ENCODE measurements around the gene LTBP4. TPM values are rescaled to one million over a fixed set of nuclear protein-coding genes. Genes with fewer than 3 reads are reported as not detected.

LTBP4 gene
- total and polyA plus RNA-seq, 8 donors: 151 to 519 (median 345) TPM

DNA sequence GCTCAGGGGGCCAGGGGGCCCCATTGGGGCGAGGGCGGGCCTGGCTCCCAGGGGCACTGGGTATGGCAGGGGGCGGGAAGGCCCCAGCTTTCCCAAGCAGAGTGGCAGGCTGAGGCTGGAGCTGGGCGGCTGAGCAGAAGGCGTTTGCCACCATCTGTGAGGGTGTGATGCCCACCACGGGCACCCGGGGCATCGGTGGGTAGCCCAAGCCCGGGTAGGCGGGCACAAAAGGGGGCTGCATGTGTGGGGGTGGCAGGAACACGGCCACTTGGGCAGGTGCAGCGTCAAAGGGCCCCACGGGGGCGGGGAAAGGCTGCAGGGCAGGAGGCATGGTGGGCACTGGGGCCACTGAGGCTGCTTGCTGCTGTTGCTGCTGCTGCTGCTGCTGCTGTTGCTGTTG, 66.4 kb downstream of the LTBP4 start:
- ATAC-seq (no peak), DNase-seq (no peak)
- intact Hi-C loops (cut with DNase I): loop anchor here in 1 of 2 donors (10.0 kb wide), 1 partner anchor 477 kb away; no protein-coding TSS in a partner anchor
- TF ChIP-seq, protein P1, sequence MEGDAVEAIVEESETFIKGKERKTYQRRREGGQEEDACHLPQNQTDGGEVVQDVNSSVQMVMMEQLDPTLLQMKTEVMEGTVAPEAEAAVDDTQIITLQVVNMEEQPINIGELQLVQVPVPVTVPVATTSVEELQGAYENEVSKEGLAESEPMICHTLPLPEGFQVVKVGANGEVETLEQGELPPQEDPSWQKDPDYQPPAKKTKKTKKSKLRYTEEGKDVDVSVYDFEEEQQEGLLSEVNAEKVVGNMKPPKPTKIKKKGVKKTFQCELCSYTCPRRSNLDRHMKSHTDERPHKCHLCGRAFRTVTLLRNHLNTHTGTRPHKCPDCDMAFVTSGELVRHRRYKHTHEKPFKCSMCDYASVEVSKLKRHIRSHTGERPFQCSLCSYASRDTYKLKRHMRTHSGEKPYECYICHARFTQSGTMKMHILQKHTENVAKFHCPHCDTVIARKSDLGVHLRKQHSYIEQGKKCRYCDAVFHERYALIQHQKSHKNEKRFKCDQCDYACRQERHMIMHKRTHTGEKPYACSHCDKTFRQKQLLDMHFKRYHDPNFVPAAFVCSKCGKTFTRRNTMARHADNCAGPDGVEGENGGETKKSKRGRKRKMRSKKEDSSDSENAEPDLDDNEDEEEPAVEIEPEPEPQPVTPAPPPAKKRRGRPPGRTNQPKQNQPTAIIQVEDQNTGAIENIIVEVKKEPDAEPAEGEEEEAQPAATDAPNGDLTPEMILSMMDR (IDR thresholded peaks at IDR 0.05): no peak
- Histone ChIP-seq H3K4me3 (no peak overlapping the region), H3K9me3 (peaks cover 0 to 5% of the 10 kb centered on the region in 2 donors), H3K27ac (no peak overlapping the region), H3K36me3 (peaks cover 0 to 57% of the 10 kb centered on the region in 2 donors), H3K4me1 (peaks cover 0 to 15% of the 10 kb centered on the region in 2 donors), H3K27me3 (no peaks in the 10 kb centered on the region)

DNA sequence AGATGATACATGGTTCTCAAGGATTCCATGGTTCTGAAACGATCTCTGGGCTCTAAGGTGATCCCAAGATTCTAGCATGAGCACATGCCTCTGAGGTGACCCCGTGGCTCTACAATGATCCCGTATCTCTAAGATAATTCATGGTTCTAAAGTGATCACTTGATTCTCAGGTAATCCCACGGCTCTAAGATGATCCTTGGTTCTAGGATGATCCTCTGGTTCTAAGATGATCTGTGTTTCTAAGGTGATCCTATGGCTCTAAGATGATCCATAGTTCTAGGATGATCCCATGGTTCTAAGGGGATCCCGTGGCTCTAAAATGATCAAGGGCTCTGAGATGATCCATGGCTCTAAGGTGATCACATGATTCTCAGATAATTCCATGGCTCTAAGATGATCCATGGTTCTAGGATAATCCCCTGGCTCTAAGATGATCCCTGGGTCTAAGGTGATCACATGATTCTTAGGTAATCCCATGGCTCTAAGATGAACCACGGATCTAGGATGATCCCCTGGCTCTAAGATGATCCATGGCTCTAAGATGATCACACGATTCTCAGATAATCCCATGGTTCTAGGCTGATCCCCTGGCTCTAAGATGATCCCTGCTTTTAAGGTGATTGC, 67.9 kb downstream of the LTBP4 start:
- Histone ChIP-seq H3K4me1 (peaks cover 0 to 1% of the 10 kb centered on the region in 2 donors), H3K27me3 (no peaks in the 10 kb centered on the region), H3K27ac (no peak overlapping the region), H3K4me3 (no peak overlapping the region), H3K9me3 (peaks cover 0 to 5% of the 10 kb centered on the region in 2 donors), H3K36me3 (peaks cover 0 to 72% of the 10 kb centered on the region in 2 donors)
- intact Hi-C loops (cut with DNase I): loop anchor here in 1 of 2 donors (10.0 kb wide), 1 partner anchor 476 kb away; no protein-coding TSS in a partner anchor
- no peak for ATAC-seq
- TF ChIP-seq, protein P1 (IDR thresholded peaks at IDR 0.05): no peak
- DNase-seq: no peak

DNA sequence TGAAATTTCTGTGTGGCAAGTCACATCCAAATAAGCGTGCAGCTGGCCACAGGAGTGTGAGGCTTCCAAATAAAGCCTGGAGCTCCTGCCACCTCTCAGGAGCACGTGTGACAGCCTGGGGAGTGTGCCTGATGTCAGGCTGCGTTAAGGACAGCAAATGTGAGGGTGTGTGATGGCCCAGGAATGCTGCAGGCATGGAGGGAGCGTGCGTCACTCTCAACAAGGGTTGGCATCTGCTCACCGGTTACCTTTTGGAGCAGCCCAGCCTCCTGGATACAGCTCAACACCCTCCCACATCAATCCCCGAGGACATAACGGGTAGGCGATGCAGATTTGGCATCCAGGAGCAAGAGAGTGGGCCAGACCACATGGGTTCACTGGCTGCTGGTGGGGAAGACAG, 70.2 kb downstream of the LTBP4 start:
- ATAC-seq: no peak
- Histone ChIP-seq H3K4me3 (no peak overlapping the region), H3K27ac (no peak overlapping the region), H3K36me3 (peaks cover 0 to 80% of the 10 kb centered on the region in 2 donors), H3K4me1 (no peaks in the 10 kb centered on the region), H3K27me3 (no peaks in the 10 kb centered on the region), H3K9me3 (peaks cover 0 to 5% of the 10 kb centered on the region in 2 donors)
- no peak for DNase-seq
- intact Hi-C loops (cut with DNase I): no loop called here
- TF ChIP-seq, protein P1 (IDR thresholded peaks at IDR 0.05): no peak

DNA sequence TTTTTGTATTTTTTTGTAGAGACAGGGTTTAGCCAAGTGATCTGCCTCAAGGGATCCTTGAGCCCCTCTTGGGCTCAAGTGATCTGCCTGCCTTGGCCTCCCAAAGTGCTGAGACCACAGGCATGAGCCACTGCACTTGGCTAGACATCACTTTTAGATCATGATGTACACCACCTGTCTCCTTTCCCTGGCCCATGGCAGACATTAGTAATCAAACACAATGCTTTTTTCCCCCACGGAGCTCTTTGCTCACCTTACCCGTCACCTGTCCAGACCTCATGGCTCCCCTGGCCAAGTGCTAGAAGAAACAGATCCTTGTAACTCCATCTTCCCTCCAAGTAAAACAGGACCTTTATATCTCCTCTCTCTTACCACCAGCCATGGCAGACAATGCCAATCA, 70.9 kb downstream of the LTBP4 start:
- Histone ChIP-seq H3K9me3 (peaks cover 0 to 5% of the 10 kb centered on the region in 2 donors), H3K4me1 (no peaks in the 10 kb centered on the region), H3K27me3 (no peaks in the 10 kb centered on the region), H3K27ac (no peak overlapping the region), H3K4me3 (no peak overlapping the region), H3K36me3 (peaks cover 0 to 85% of the 10 kb centered on the region in 2 donors)
- DNase-seq (no peak), ATAC-seq (no peak)
- TF ChIP-seq, protein P1 (IDR thresholded peaks at IDR 0.05): no peak
- intact Hi-C loops (cut with DNase I): no loop called here

GRCh38 chr19:40672573-40673299, 71.6 kb downstream of the LTBP4 start:
- TF ChIP-seq, protein P1 (IDR thresholded peaks at IDR 0.05): no peak
- Histone ChIP-seq H3K36me3 (peaks cover 0 to 85% of the 10 kb centered on the region in 2 donors), H3K27ac (no peak overlapping the region), H3K4me3 (no peak overlapping the region), H3K9me3 (peaks cover 0 to 5% of the 10 kb centered on the region in 2 donors), H3K27me3 (no peaks in the 10 kb centered on the region), H3K4me1 (no peaks in the 10 kb centered on the region)
- ATAC-seq (no peak), DNase-seq (no peak)
- intact Hi-C loops (cut with DNase I): no loop called here

All from left lung (tissue), 10 donors.